ENCODE data around the gene LEAP2. TPM values are rescaled to one million over a fixed set of nuclear protein-coding genes. Genes with fewer than 3 reads are reported as not detected.

Gene LEAP2
- total and polyA plus RNA-seq, 2 donors (not counting 1 experiment from before 2014, with no cell fraction given), result 0.33 to 0.50 TPM

- no peaks in the 10 kb centered on the region for H3K9me3 ChIP-seq (ENCODE audit: control insufficient read depth, insufficient read depth, low read depth, low read length)
- H2AFZ ChIP-seq (ENCODE audit: low read length), result no peak overlapping the region
- H3K4me1 ChIP-seq (ENCODE audit: control insufficient read depth, extremely low read depth, insufficient read depth, low read length), result peaks cover 13% of the 10 kb centered on the region
- TF ChIP-seq CTCF (conservative IDR thresholded peaks at IDR 0.05 in 1 of 2, IDR thresholded peaks at IDR 0.05 in 1 of 2; ENCODE audit: low read depth in 1 of 2, low read length in 2 of 2) (no peak), EZH2 (IDR thresholded peaks at IDR 0.05; ENCODE audit: low read length, missing control alignments) (no peak)
- no peaks in the 10 kb centered on the region for H3K79me2 ChIP-seq (ENCODE audit: control insufficient read depth, insufficient read depth, low read length)
- no peak overlapping the region for H3K27ac ChIP-seq (ENCODE audit: insufficient read depth, low read length)
- no peaks in the 10 kb centered on the region for H3K27me3 ChIP-seq (ENCODE audit: control insufficient read depth, insufficient read depth, low read length)
- DNase-seq (ENCODE audit: low read depth in 2 of 2), result peak; percentile 31 to 41
- no peak overlapping the region for H3K4me3 ChIP-seq (replicated peaks in 1 of 4; ENCODE audit: control extremely low read depth in 1 of 4, insufficient read depth in 1 of 4, low read depth in 3 of 4, low read length in 4 of 4)
- no peaks in the 10 kb centered on the region for H3K36me3 ChIP-seq (ENCODE audit: control insufficient read depth, insufficient read depth, low read length)
- H3K9ac ChIP-seq (ENCODE audit: insufficient read depth, low read length), result no peak overlapping the region
- no peak overlapping the region for H3K4me2 ChIP-seq (ENCODE audit: extremely low read depth, insufficient read depth, low read length)
- H4K20me1 ChIP-seq (ENCODE audit: control insufficient read depth, extremely low read depth, insufficient read depth, low read length), result no peaks in the 10 kb centered on the region
Observed at GRCh38 chr5:132841305-132841704, 32.2 kb upstream of the LEAP2 start.

GRCh38 chr5:132848270-132848669, 25.2 kb upstream of the LEAP2 start:
- Histone ChIP-seq H4K20me1 (ENCODE audit: control insufficient read depth, extremely low read depth, insufficient read depth, low read length) (no peaks in the 10 kb centered on the region), H3K9me3 (ENCODE audit: control insufficient read depth, insufficient read depth, low read depth, low read length) (no peaks in the 10 kb centered on the region), H2AFZ (ENCODE audit: low read length) (no peak overlapping the region), H3K79me2 (ENCODE audit: control insufficient read depth, insufficient read depth, low read length) (no peaks in the 10 kb centered on the region), H3K36me3 (ENCODE audit: control insufficient read depth, insufficient read depth, low read length) (no peaks in the 10 kb centered on the region), H3K4me1 (ENCODE audit: control insufficient read depth, extremely low read depth, insufficient read depth, low read length) (no peaks in the 10 kb centered on the region), H3K27ac (ENCODE audit: insufficient read depth, low read length) (no peak overlapping the region), H3K9ac (ENCODE audit: insufficient read depth, low read length) (no peak overlapping the region), H3K27me3 (ENCODE audit: control insufficient read depth, insufficient read depth, low read length) (no peaks in the 10 kb centered on the region), H3K4me3 (replicated peaks in 1 of 4; ENCODE audit: control extremely low read depth in 1 of 4, insufficient read depth in 1 of 4, low read depth in 3 of 4, low read length in 4 of 4) (no peak overlapping the region), H3K4me2 (ENCODE audit: extremely low read depth, insufficient read depth, low read length) (no peak overlapping the region)
- no peak for TF ChIP-seq EZH2 (IDR thresholded peaks at IDR 0.05; ENCODE audit: low read length, missing control alignments)
- no peak for TF ChIP-seq CTCF (conservative IDR thresholded peaks at IDR 0.05 in 1 of 2, IDR thresholded peaks at IDR 0.05 in 1 of 2; ENCODE audit: low read depth in 1 of 2, low read length in 2 of 2)
- DNase-seq (ENCODE audit: low read depth in 2 of 2), result no peak

GRCh38 chr5:132849347-132849746, 24.1 kb upstream of the LEAP2 start:
- Histone ChIP-seq H3K27me3 (ENCODE audit: control insufficient read depth, insufficient read depth, low read length) (no peaks in the 10 kb centered on the region), H3K36me3 (ENCODE audit: control insufficient read depth, insufficient read depth, low read length) (no peaks in the 10 kb centered on the region), H3K27ac (ENCODE audit: insufficient read depth, low read length) (no peak overlapping the region), H2AFZ (ENCODE audit: low read length) (no peak overlapping the region), H3K4me1 (ENCODE audit: control insufficient read depth, extremely low read depth, insufficient read depth, low read length) (no peaks in the 10 kb centered on the region), H4K20me1 (ENCODE audit: control insufficient read depth, extremely low read depth, insufficient read depth, low read length) (no peaks in the 10 kb centered on the region), H3K79me2 (ENCODE audit: control insufficient read depth, insufficient read depth, low read length) (no peaks in the 10 kb centered on the region), H3K4me2 (ENCODE audit: extremely low read depth, insufficient read depth, low read length) (no peak overlapping the region), H3K9me3 (ENCODE audit: control insufficient read depth, insufficient read depth, low read depth, low read length) (no peaks in the 10 kb centered on the region), H3K9ac (ENCODE audit: insufficient read depth, low read length) (no peak overlapping the region), H3K4me3 (replicated peaks in 1 of 4; ENCODE audit: control extremely low read depth in 1 of 4, insufficient read depth in 1 of 4, low read depth in 3 of 4, low read length in 4 of 4) (no peak overlapping the region)
- no peak for DNase-seq (ENCODE audit: low read depth in 2 of 2)
- TF ChIP-seq EZH2 (IDR thresholded peaks at IDR 0.05; ENCODE audit: low read length, missing control alignments) (no peak), CTCF (conservative IDR thresholded peaks at IDR 0.05 in 1 of 2, IDR thresholded peaks at IDR 0.05 in 1 of 2; ENCODE audit: low read depth in 1 of 2, low read length in 2 of 2) (no peak)
